Heart left ventricle (tissue), 13 donors: ENCODE results near the gene TPRG1L.

Source experiments
- CTCF ChIP-seq, 12 donors: fragments of 200-600 bp; sonication (generic) in 4 of 12; IDR thresholded peaks; one replicate each; pipeline versions ENCODE4 v1.5.0 to v1.8.0; 2018 to 2022; ENCODE audit warnings: antibody characterized with exemption in 12 of 12, mild to moderate bottlenecking in 5 of 12
- POLR2A ChIP-seq, 2 donors: fragments of 450-650 bp; IDR thresholded peaks; one replicate each; pipeline ENCODE4 v1.6.1; 2017; ENCODE audit warnings: antibody characterized with exemption in 2 of 2, mild to moderate bottlenecking in 2 of 2, moderate library complexity in 2 of 2
- donor health status: ischemic (EF 13 %, LVEDD 7.1; RV severe dilation, severe dysfunction).
- donor health status: DM: no; HTN: yes; CAD: no.
- donor health status: DM: no; HTN: no; CAD: no.
- donor health status: ischemic (EF 25% LVEDD 6.9; RV normal size, moderate dysfunction).
- donor health status: ischemic (EF 25% LVEDD 5.7; RV mildly dilated, moderate dysfunction).
- donor health status: ischemic (EF 35%, LVEDD 5.7; RV mildly dilated, moderate dysfunction).
- donor health status: nonischemic (EF 11% LVEDD 7.7; RV severe dilation, severe dysfunction).
- donor health status: DM: yes; HTN: yes; CAD: no.
- donor health status: PGD.
- donor health status: ischemic (EF 29% LVEDD 5.4; RV normal size, mild dysfunction).
- donor health status: nonischemic (EF 23%, LVEDD 6.1; RV moderate dilation, normal function).

GRCh38 chr1:3657096-3657475 lies 32.3 kb downstream of the TPRG1L start:
- no peak for TF ChIP-seq CTCF (IDR thresholded peaks at IDR 0.05)
- no peak for TF ChIP-seq POLR2A (IDR thresholded peaks at IDR 0.05)
